ENCODE data around the gene MATK. TPM values are rescaled to one million over a fixed set of nuclear protein-coding genes. Genes with fewer than 3 reads are reported as not detected.

MATK gene
- total RNA-seq, 1 experiment from 2014 or later: not detected

DNA sequence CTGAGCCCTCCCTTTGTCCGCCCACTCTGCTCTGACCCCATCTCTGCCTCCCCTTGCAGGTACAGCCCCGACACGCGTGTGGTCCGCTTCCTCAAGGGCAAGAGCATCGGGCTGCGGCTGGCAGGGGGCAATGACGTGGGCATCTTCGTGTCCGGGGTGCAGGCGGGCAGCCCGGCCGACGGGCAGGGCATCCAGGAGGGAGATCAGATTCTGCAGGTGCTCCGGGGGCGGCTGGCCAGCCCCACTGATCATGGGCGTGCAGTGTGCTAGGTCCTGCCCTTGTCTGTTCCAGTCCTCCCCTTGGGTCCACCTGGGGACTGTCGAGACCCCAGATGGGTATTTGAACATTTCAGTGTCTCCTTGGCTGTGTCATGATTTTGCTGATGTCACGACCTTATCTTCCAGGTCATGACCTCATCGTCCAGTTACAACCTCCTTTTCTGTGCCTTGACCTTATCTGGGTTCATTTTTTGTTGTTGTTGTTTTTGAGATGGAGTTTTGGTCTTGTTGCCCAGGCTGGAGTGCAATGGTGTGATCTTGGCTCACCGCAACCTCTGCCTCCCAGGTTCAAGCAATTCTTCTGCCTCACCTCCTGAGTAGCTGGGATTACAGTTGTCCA, 50.0 kb downstream of the MATK start:
- no peak overlapping the region for H3K9ac ChIP-seq (ENCODE audit: low read length)
- H3K4me2 ChIP-seq (ENCODE audit: low read length): no peak overlapping the region
- H3F3A ChIP-seq (ENCODE audit: low read length, unreplicated experiment): no peaks in the 10 kb centered on the region
- intact Hi-C loops (cut with micrococcal nuclease): no loop called here
- no peaks in the 10 kb centered on the region for H3K4me1 ChIP-seq (ENCODE audit: insufficient read depth, low read length)
- H2AFZ ChIP-seq (ENCODE audit: low read length): no peak overlapping the region
- no peaks in the 10 kb centered on the region for H4K20me1 ChIP-seq (ENCODE audit: low read length)
- no peaks in the 10 kb centered on the region for H3K9me2 ChIP-seq (replicated peaks; ENCODE audit: low read length)
- no peak for DNase-seq
- BruUV-seq (replicated peaks): no TSS peak
- ChIA-PET CTCF (no interaction called here), POLR2A (ENCODE audit: unreplicated experiment) (no interaction called here)
- H3K9me3 ChIP-seq (ENCODE audit: low read length): no peaks in the 10 kb centered on the region
- ATAC-seq: no peak
- TF ChIP-seq EZH2phosphoT487 (IDR thresholded peaks at IDR 0.05; ENCODE audit: borderline replicate concordance, low read length): no peak
- no peak for TF ChIP-seq EZH2 (IDR thresholded peaks at IDR 0.05; ENCODE audit: low read length, unreplicated experiment)
- TF ChIP-seq, protein P1, sequence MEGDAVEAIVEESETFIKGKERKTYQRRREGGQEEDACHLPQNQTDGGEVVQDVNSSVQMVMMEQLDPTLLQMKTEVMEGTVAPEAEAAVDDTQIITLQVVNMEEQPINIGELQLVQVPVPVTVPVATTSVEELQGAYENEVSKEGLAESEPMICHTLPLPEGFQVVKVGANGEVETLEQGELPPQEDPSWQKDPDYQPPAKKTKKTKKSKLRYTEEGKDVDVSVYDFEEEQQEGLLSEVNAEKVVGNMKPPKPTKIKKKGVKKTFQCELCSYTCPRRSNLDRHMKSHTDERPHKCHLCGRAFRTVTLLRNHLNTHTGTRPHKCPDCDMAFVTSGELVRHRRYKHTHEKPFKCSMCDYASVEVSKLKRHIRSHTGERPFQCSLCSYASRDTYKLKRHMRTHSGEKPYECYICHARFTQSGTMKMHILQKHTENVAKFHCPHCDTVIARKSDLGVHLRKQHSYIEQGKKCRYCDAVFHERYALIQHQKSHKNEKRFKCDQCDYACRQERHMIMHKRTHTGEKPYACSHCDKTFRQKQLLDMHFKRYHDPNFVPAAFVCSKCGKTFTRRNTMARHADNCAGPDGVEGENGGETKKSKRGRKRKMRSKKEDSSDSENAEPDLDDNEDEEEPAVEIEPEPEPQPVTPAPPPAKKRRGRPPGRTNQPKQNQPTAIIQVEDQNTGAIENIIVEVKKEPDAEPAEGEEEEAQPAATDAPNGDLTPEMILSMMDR (conservative IDR thresholded peaks at IDR 0.05; ENCODE audit: low read depth, low read length): no peak
- no peak overlapping the region for H3K27ac ChIP-seq (ENCODE audit: low read length)
- no peaks in the 10 kb centered on the region for H3K79me2 ChIP-seq (ENCODE audit: low read length)
- H3K4me3 ChIP-seq (ENCODE audit: low read length): no peak overlapping the region
- no peaks in the 10 kb centered on the region for H3K36me3 ChIP-seq (ENCODE audit: low read depth, low read length)
- H3K27me3 ChIP-seq (ENCODE audit: low read length): no peaks in the 10 kb centered on the region

DNA sequence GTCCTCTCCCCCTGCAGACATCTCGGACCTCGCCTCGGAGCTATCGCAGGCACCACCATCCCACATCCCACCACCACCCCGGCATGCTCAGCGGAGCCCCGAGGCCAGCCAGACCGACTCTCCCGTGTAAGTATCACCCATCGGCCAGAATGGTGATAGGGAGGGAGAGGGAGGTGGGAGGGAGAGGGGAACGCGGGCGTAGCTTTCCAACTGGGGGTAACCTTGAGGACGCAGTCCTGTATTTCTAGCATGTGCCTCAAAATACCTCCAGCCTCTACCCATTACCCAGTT, 51.9 kb downstream of the MATK start:
- Histone ChIP-seq H3K36me3 (ENCODE audit: low read depth, low read length) (no peaks in the 10 kb centered on the region), H2AFZ (ENCODE audit: low read length) (no peak overlapping the region), H3K27me3 (ENCODE audit: low read length) (no peaks in the 10 kb centered on the region), H3K9me2 (replicated peaks; ENCODE audit: low read length) (no peaks in the 10 kb centered on the region), H3K79me2 (ENCODE audit: low read length) (no peaks in the 10 kb centered on the region), H3K27ac (ENCODE audit: low read length) (no peak overlapping the region), H4K20me1 (ENCODE audit: low read length) (no peaks in the 10 kb centered on the region), H3K4me3 (ENCODE audit: low read length) (no peak overlapping the region), H3K4me1 (ENCODE audit: insufficient read depth, low read length) (no peaks in the 10 kb centered on the region), H3K4me2 (ENCODE audit: low read length) (no peak overlapping the region), H3F3A (ENCODE audit: low read length, unreplicated experiment) (no peaks in the 10 kb centered on the region), H3K9ac (ENCODE audit: low read length) (no peak overlapping the region), H3K9me3 (ENCODE audit: low read length) (no peaks in the 10 kb centered on the region)
- ChIA-PET POLR2A (ENCODE audit: unreplicated experiment) (no interaction called here), CTCF (no interaction called here)
- intact Hi-C loops (cut with micrococcal nuclease): no loop called here
- TF ChIP-seq EZH2 (IDR thresholded peaks at IDR 0.05; ENCODE audit: low read length, unreplicated experiment) (no peak), EZH2phosphoT487 (IDR thresholded peaks at IDR 0.05; ENCODE audit: borderline replicate concordance, low read length) (no peak)
- TF ChIP-seq, protein P1 (conservative IDR thresholded peaks at IDR 0.05; ENCODE audit: low read depth, low read length): no peak
- BruUV-seq (replicated peaks): no TSS peak
- DNase-seq: no peak
- no peak for ATAC-seq

GRCh38 chr19:3733549-3734309, 52.5 kb downstream of the MATK start:
- ChIA-PET POLR2A (ENCODE audit: unreplicated experiment) (no interaction called here), CTCF (no interaction called here)
- no peak for ATAC-seq

More at GRCh38 chr19:3733549-3734309, 52.5 kb downstream of the MATK start:
- H3K27ac ChIP-seq (ENCODE audit: low read length): no peak overlapping the region
- H3K9me2 ChIP-seq (replicated peaks; ENCODE audit: low read length): no peaks in the 10 kb centered on the region
- H3K4me2 ChIP-seq (ENCODE audit: low read length): no peak overlapping the region
- no peaks in the 10 kb centered on the region for H3F3A ChIP-seq (ENCODE audit: low read length, unreplicated experiment)
- no peak overlapping the region for H2AFZ ChIP-seq (ENCODE audit: low read length)
- no peaks in the 10 kb centered on the region for H3K4me1 ChIP-seq (ENCODE audit: insufficient read depth, low read length)
- no peaks in the 10 kb centered on the region for H3K27me3 ChIP-seq (ENCODE audit: low read length)
- intact Hi-C loops (cut with micrococcal nuclease): no loop called here
- no TSS peak for BruUV-seq (replicated peaks)
- no peak for DNase-seq
- no peak for TF ChIP-seq EZH2phosphoT487 (IDR thresholded peaks at IDR 0.05; ENCODE audit: borderline replicate concordance, low read length)
- no peak for TF ChIP-seq EZH2 (IDR thresholded peaks at IDR 0.05; ENCODE audit: low read length, unreplicated experiment)
- TF ChIP-seq, protein P1 (conservative IDR thresholded peaks at IDR 0.05; ENCODE audit: low read depth, low read length): no peak
- H3K36me3 ChIP-seq (ENCODE audit: low read depth, low read length): no peaks in the 10 kb centered on the region
- no peaks in the 10 kb centered on the region for H3K79me2 ChIP-seq (ENCODE audit: low read length)
- H4K20me1 ChIP-seq (ENCODE audit: low read length): no peaks in the 10 kb centered on the region
- H3K4me3 ChIP-seq (ENCODE audit: low read length): no peak overlapping the region
- no peaks in the 10 kb centered on the region for H3K9me3 ChIP-seq (ENCODE audit: low read length)
- H3K9ac ChIP-seq (ENCODE audit: low read length): no peak overlapping the region
